OCI-LY1 (cell line): ENCODE measurements around the gene COL26A1.

ENCODE experiments used
- H2AFZ ChIP-seq: fragments of 200-600 bp; sonication (generic), shearing (Covaris generic); 2 replicates; pipeline ENCODE4 v1.6.0; 2014; ENCODE audit warnings: antibody characterized with exemption, mild to moderate bottlenecking, low read length
- H3F3A ChIP-seq: fragments of 200-600 bp; sonication (generic), shearing (Covaris generic); 2 replicates; pipeline ENCODE4 v1.6.0; 2014; ENCODE audit warnings: mild to moderate bottlenecking, antibody characterized with exemption, low read length, moderate library complexity; ENCODE audit not compliant: insufficient read depth
- H3K27ac ChIP-seq: fragments of 200-600 bp; sonication (generic); 2 replicates; pipeline ENCODE4 v1.5.1; 2014; ENCODE audit warnings: low read length, mixed run types, mild to moderate bottlenecking, low read depth; ENCODE audit not compliant: poor library complexity, severe bottlenecking
- H3K27me3 ChIP-seq: fragments of 200-600 bp; sonication (generic); 2 replicates; pipeline ENCODE4 v1.6.0; 2014; ENCODE audit warnings: antibody characterized with exemption, mild to moderate bottlenecking, low read length, moderate library complexity; ENCODE audit not compliant: insufficient read depth
- H3K36me3 ChIP-seq: fragments of 200-600 bp; sonication (generic); 2 replicates; pipeline ENCODE4 v1.6.1; 2014; ENCODE audit warnings: mild to moderate bottlenecking, antibody characterized with exemption, low read length, moderate library complexity, mixed read lengths; ENCODE audit not compliant: insufficient read depth
- H3K4me1 ChIP-seq: fragments of 200-600 bp; sonication (generic); 2 replicates; pipeline ENCODE4 v1.5.1; 2014; ENCODE audit warnings: mild to moderate bottlenecking, low read length, moderate library complexity; ENCODE audit not compliant: insufficient read depth, severe bottlenecking
- H3K4me2 ChIP-seq: fragments of 200-600 bp; sonication (generic), shearing (Covaris generic); 2 replicates; pipeline ENCODE4 v1.6.1; 2014; ENCODE audit warnings: low read length
- H3K4me3 ChIP-seq: fragments of 200-600 bp; sonication (generic); 2 replicates; pipeline ENCODE4 v1.5.1; 2014; ENCODE audit warnings: low read length, low read depth, mild to moderate bottlenecking, mixed read lengths; ENCODE audit not compliant: poor library complexity, severe bottlenecking
- H3K79me2 ChIP-seq: fragments of 200-600 bp; shearing (Covaris generic); 2 replicates; pipeline ENCODE4 v1.6.1; 2016; ENCODE audit warnings: mixed run types, low read length, mixed read lengths; ENCODE audit not compliant: insufficient read depth
- H3K9ac ChIP-seq: fragments of 200-600 bp; sonication (generic), shearing (Covaris generic); 2 replicates; pipeline ENCODE4 v1.6.1; 2014; ENCODE audit warnings: mild to moderate bottlenecking, low read length, mixed read lengths
- H3K9me2 ChIP-seq: fragments of 200-600 bp; sonication (generic), shearing (Covaris generic); 2 replicates; pipeline ENCODE4 v1.6.1; 2014; ENCODE audit warnings: low read depth, mild to moderate bottlenecking, low read length, mixed read lengths
- H3K9me3 ChIP-seq: fragments of 200-600 bp; shearing (Covaris generic); 2 replicates; pipeline ENCODE4 v1.6.1; 2014; ENCODE audit warnings: low read length, mixed read lengths
- H4K20me1 ChIP-seq: fragments of 200-600 bp; sonication (generic), shearing (Covaris generic); 2 replicates; pipeline ENCODE4 v1.6.0; 2016; ENCODE audit warnings: mild to moderate bottlenecking, low read length; ENCODE audit not compliant: insufficient read depth
- CTCF ChIP-seq: fragments of 200-600 bp; sonication (generic), shearing (Covaris generic); IDR thresholded peaks from 2 replicates; pipeline ENCODE4 v1.5.1; 2017; ENCODE audit warnings: mild to moderate bottlenecking, antibody characterized with exemption, low read length, moderate library complexity, mixed read lengths
- EZH2 ChIP-seq: fragments of 200-600 bp; sonication (generic), shearing (Covaris generic); IDR thresholded peaks from 2 replicates; pipeline ENCODE4 v1.8.0; 2017; ENCODE audit warnings: borderline replicate concordance, mixed run types, mild to moderate bottlenecking, antibody characterized with exemption, low read length, moderate library complexity, mixed read lengths

COL26A1 gene

GRCh38 chr7:101543846-101544245 lies 181.2 kb downstream of the COL26A1 start:
- no peak overlapping the region for H3K27ac ChIP-seq
- no peak overlapping the region for H3K4me3 ChIP-seq
- H3K9me2 ChIP-seq = no peaks in the 10 kb centered on the region
- H4K20me1 ChIP-seq = no peaks in the 10 kb centered on the region
- no peaks in the 10 kb centered on the region for H3K36me3 ChIP-seq
- no peak overlapping the region for H3K9ac ChIP-seq
- H3F3A ChIP-seq = no peaks in the 10 kb centered on the region
- peaks cover 12% of the 10 kb centered on the region; the same call in 1 of the 2 replicates for H3K27me3 ChIP-seq
- H3K4me2 ChIP-seq = no peak overlapping the region
- no peaks in the 10 kb centered on the region for H3K4me1 ChIP-seq
- H3K79me2 ChIP-seq = no peaks in the 10 kb centered on the region
- no peak overlapping the region for H2AFZ ChIP-seq
- H3K9me3 ChIP-seq = no peaks in the 10 kb centered on the region
- no peak for TF ChIP-seq CTCF
- no peak for TF ChIP-seq EZH2

GRCh38 chr7:101545441-101546190 lies 182.9 kb downstream of the COL26A1 start:
- no peak overlapping the region for H2AFZ ChIP-seq
- no peak for TF ChIP-seq EZH2
- no peak for TF ChIP-seq CTCF
- no peak overlapping the region for H3K4me2 ChIP-seq
- no peaks in the 10 kb centered on the region for H3K9me3 ChIP-seq
- no peak overlapping the region for H3K9ac ChIP-seq
- H3F3A ChIP-seq = no peaks in the 10 kb centered on the region
- peaks cover 13% of the 10 kb centered on the region; the same call in 1 of the 2 replicates for H3K27me3 ChIP-seq
- H3K9me2 ChIP-seq = no peaks in the 10 kb centered on the region
- H3K4me3 ChIP-seq = no peak overlapping the region
- H3K79me2 ChIP-seq = no peaks in the 10 kb centered on the region
- H3K36me3 ChIP-seq = no peaks in the 10 kb centered on the region
- H3K4me1 ChIP-seq = no peaks in the 10 kb centered on the region
- no peak overlapping the region for H3K27ac ChIP-seq
- no peaks in the 10 kb centered on the region for H4K20me1 ChIP-seq

- no peaks in the 10 kb centered on the region for H3K9me2 ChIP-seq
- H3K27me3 ChIP-seq = peaks cover 15% of the 10 kb centered on the region; the same call in 1 of the 2 replicates
- TF ChIP-seq CTCF (no peak), EZH2 (no peak)
- no peaks in the 10 kb centered on the region for H3F3A ChIP-seq
- no peak overlapping the region for H3K4me2 ChIP-seq
- no peak overlapping the region for H3K9ac ChIP-seq
- no peak overlapping the region for H3K4me3 ChIP-seq
- H3K4me1 ChIP-seq = no peaks in the 10 kb centered on the region
- no peaks in the 10 kb centered on the region for H4K20me1 ChIP-seq
- no peaks in the 10 kb centered on the region for H3K79me2 ChIP-seq
- H3K36me3 ChIP-seq = no peaks in the 10 kb centered on the region
- no peak overlapping the region for H2AFZ ChIP-seq
- H3K9me3 ChIP-seq = no peaks in the 10 kb centered on the region
- no peak overlapping the region for H3K27ac ChIP-seq
These were observed 183.7 kb downstream of the COL26A1 start for GRCh38 chr7:101546308-101546936.
